ENCODE results near the gene CAPN11. TPM values are rescaled to one million over a fixed set of nuclear protein-coding genes. Genes with fewer than 3 reads are reported as not detected.
A peak's percentile ranks its signal among the peaks of the same experiment; 100 is the strongest.

The CAPN11 gene
- total and polyA plus RNA-seq, 2 donors (not counting 1 experiment from before 2014, with no cell fraction given): not detected

- H3K4me2 ChIP-seq (ENCODE audit: extremely low read depth, insufficient read depth, low read length): no peak overlapping the region
- H3K36me3 ChIP-seq (ENCODE audit: control insufficient read depth, insufficient read depth, low read length): peaks cover 15% of the 10 kb centered on the region
- DNase-seq (ENCODE audit: low read depth in 2 of 2): no peak
- no peaks in the 10 kb centered on the region for H4K20me1 ChIP-seq (ENCODE audit: control insufficient read depth, extremely low read depth, insufficient read depth, low read length)
- H3K27ac ChIP-seq (ENCODE audit: insufficient read depth, low read length): no peak overlapping the region
- H3K27me3 ChIP-seq (ENCODE audit: control insufficient read depth, insufficient read depth, low read length): no peaks in the 10 kb centered on the region
- H3K79me2 ChIP-seq (ENCODE audit: control insufficient read depth, insufficient read depth, low read length): peaks cover 1% of the 10 kb centered on the region
- H3K4me1 ChIP-seq (ENCODE audit: control insufficient read depth, extremely low read depth, insufficient read depth, low read length): peaks cover 3% of the 10 kb centered on the region
- no peak overlapping the region for H3K9ac ChIP-seq (ENCODE audit: insufficient read depth, low read length)
- TF ChIP-seq EZH2 (IDR thresholded peaks at IDR 0.05; ENCODE audit: low read length, missing control alignments) (no peak), CTCF (conservative IDR thresholded peaks at IDR 0.05 in 1 of 2, IDR thresholded peaks at IDR 0.05 in 1 of 2; ENCODE audit: low read depth in 1 of 2, low read length in 2 of 2) (peak in 1 of 2 donors; percentile 8)
- no peaks in the 10 kb centered on the region for H3K9me3 ChIP-seq (ENCODE audit: control insufficient read depth, insufficient read depth, low read depth, low read length)
- no peak overlapping the region for H3K4me3 ChIP-seq (replicated peaks in 1 of 4; ENCODE audit: control extremely low read depth in 1 of 4, insufficient read depth in 1 of 4, low read depth in 3 of 4, low read length in 4 of 4)
- H2AFZ ChIP-seq (ENCODE audit: low read length): no peak overlapping the region
Measured at GRCh38 chr6:44135875-44136274, 22.7 kb upstream of the CAPN11 start.

- Histone ChIP-seq H3K9me3 (ENCODE audit: control insufficient read depth, insufficient read depth, low read depth, low read length) (no peaks in the 10 kb centered on the region), H3K27me3 (ENCODE audit: control insufficient read depth, insufficient read depth, low read length) (no peaks in the 10 kb centered on the region), H3K4me2 (ENCODE audit: extremely low read depth, insufficient read depth, low read length) (no peak overlapping the region), H3K4me1 (ENCODE audit: control insufficient read depth, extremely low read depth, insufficient read depth, low read length) (no peaks in the 10 kb centered on the region), H2AFZ (ENCODE audit: low read length) (no peak overlapping the region), H4K20me1 (ENCODE audit: control insufficient read depth, extremely low read depth, insufficient read depth, low read length) (no peaks in the 10 kb centered on the region), H3K79me2 (ENCODE audit: control insufficient read depth, insufficient read depth, low read length) (no peaks in the 10 kb centered on the region), H3K9ac (ENCODE audit: insufficient read depth, low read length) (no peak overlapping the region), H3K36me3 (ENCODE audit: control insufficient read depth, insufficient read depth, low read length) (peaks cover 15% of the 10 kb centered on the region), H3K4me3 (replicated peaks in 1 of 4; ENCODE audit: control extremely low read depth in 1 of 4, insufficient read depth in 1 of 4, low read depth in 3 of 4, low read length in 4 of 4) (no peak overlapping the region), H3K27ac (ENCODE audit: insufficient read depth, low read length) (no peak overlapping the region)
- DNase-seq (ENCODE audit: low read depth in 2 of 2): no peak
- TF ChIP-seq EZH2 (IDR thresholded peaks at IDR 0.05; ENCODE audit: low read length, missing control alignments): no peak
Measured at GRCh38 chr6:44138717-44139350, 19.8 kb upstream of the CAPN11 start.

GRCh38 chr6:44139351-44139743 lies 19.3 kb upstream of the CAPN11 start:
- H3K4me1 ChIP-seq (ENCODE audit: control insufficient read depth, extremely low read depth, insufficient read depth, low read length): no peaks in the 10 kb centered on the region
- H3K4me2 ChIP-seq (ENCODE audit: extremely low read depth, insufficient read depth, low read length): no peak overlapping the region
- peaks cover 15% of the 10 kb centered on the region for H3K36me3 ChIP-seq (ENCODE audit: control insufficient read depth, insufficient read depth, low read length)
- TF ChIP-seq EZH2 (IDR thresholded peaks at IDR 0.05; ENCODE audit: low read length, missing control alignments): no peak
- TF ChIP-seq CTCF (conservative IDR thresholded peaks at IDR 0.05 in 1 of 2, IDR thresholded peaks at IDR 0.05 in 1 of 2; ENCODE audit: low read depth in 1 of 2, low read length in 2 of 2): no peak
- H3K9ac ChIP-seq (ENCODE audit: insufficient read depth, low read length): no peak overlapping the region
- no peaks in the 10 kb centered on the region for H3K27me3 ChIP-seq (ENCODE audit: control insufficient read depth, insufficient read depth, low read length)
- no peaks in the 10 kb centered on the region for H4K20me1 ChIP-seq (ENCODE audit: control insufficient read depth, extremely low read depth, insufficient read depth, low read length)
- H3K27ac ChIP-seq (ENCODE audit: insufficient read depth, low read length): no peak overlapping the region
- no peaks in the 10 kb centered on the region for H3K9me3 ChIP-seq (ENCODE audit: control insufficient read depth, insufficient read depth, low read depth, low read length)
- no peak for DNase-seq (ENCODE audit: low read depth in 2 of 2)
- no peak overlapping the region for H3K4me3 ChIP-seq (replicated peaks in 1 of 4; ENCODE audit: control extremely low read depth in 1 of 4, insufficient read depth in 1 of 4, low read depth in 3 of 4, low read length in 4 of 4)
- H3K79me2 ChIP-seq (ENCODE audit: control insufficient read depth, insufficient read depth, low read length): no peaks in the 10 kb centered on the region
- H2AFZ ChIP-seq (ENCODE audit: low read length): no peak overlapping the region

All from fibroblast of lung (primary cell).